Measurements from ENCODE around the gene CNOT6.
A peak's percentile ranks its signal among the peaks of the same experiment; 100 is the strongest.

Gene CNOT6

GRCh38 chr5:180603076-180603594 is 109.0 kb downstream of the CNOT6 start:
- DNase-seq, result no peak

GRCh38 chr5:180604271-180604670 is 110.1 kb downstream of the CNOT6 start:
- DNase-seq, result no peak

DNA sequence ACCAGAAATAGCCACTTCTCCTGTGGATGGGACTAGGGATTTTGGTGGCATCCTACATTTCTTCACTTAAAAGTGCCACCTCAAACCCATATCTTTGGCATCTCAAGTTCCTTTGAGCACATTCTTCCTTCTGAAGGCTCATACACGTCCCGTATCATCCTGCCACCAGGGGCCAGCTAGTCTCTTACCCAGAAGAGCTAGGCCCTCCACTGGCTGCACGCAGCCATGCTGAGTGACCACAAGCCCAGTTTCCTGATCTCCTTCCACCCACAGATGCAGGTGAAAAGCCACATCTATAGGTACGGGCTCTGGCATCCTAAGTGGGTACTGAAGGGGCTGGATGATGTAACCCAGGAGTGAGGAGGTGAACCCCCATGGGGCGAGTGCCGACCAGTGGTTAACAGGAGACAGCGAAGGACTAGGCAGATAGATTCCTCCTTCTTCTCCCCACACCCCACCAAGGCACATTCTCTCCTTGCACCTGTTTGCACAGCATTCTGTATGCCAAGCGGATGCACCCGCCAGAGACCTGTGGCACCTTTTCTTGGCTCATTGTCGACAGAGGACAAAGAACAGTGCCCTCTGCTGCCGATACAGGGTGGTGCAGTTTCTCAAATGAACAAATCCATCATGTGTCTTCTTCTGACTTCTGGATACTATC is 111.5 kb downstream of the CNOT6 start:
- peak; percentile 63 for DNase-seq

DNA sequence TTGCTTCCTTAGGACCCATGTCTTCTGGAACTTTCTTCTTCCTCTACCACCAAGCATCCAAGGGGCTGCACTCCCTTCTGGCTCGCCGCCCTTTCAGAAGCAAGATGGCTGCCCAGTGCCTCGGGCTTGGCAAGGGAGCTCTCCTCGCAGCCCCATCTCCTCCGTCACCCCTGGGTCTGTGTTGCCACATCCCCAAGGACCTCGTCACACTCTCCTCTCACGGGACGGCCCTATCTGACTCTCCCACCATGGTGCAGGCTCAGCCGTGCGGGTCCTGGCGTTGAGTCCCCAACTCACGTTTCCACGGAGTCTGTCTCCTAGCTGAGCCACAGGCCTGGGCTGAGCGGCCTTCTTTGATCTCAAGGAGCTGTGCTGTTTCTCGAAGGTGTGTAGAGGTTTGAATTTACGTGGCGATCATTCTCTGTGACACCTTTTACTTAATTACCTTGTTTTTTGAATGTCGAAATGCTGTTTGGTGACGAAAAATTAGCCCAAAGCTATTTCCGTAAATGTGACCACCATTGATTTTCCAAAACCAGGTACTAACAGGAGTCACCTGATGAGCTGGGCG is 112.1 kb downstream of the CNOT6 start:
- no peak for DNase-seq

DNA sequence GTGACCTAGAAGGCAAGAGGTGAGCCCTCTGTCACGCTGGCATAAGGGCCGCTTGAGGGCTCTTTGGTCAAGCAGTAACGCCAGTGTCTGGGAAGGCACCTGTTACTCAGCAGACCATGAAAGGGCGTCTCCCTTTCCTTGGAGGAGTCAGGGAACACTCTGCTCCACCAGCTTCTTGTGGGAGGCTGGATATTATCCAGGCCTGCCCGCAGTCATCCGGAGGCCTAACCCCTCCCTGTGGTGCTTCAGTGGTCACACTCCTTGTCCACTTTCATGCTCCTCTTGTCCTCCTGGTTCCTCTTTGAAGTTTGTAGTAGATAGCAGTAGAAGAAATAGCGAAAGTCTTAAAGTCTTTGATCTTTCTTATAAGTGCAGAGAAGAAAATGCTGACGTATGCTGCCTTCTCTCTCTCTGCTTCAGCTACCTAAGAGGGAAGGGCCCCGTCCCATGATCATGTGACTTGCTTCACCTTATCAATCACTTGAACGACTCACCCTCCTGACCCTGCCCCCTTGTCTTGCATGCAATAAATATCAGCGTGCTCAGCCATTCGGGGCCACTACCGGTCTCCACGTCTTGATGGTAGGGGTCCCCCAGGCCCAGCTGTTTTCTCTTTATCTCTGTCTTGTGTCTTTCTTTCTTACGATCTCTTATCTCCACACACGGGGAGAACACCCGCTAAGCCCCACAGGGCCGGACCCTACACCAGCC is 113.8 kb downstream of the CNOT6 start:
- DNase-seq, result no peak

- no peak for DNase-seq
These were observed 114.6 kb downstream of the CNOT6 start for GRCh38 chr5:180608572-180609310.

DNA sequence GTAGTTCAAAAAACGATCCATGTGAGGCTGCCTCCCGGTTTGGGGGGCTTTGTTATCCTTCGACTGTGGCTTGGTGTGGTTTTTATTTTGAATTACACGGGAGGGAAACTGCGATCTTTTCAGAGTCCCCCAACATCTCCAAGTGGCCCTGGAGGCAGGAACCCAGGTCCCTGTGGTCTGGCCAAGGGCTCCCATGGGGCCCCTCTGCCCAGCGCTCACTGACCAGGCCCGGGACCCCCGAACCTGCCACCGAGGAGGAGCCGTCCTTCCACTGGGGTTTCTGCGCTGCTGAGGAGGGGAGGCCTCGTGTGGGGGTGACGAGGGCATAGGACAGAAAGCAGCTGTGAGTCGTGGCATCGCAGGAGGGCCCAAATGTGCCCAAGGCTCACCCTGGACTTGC is 115.2 kb downstream of the CNOT6 start:
- no peak for DNase-seq

DNA sequence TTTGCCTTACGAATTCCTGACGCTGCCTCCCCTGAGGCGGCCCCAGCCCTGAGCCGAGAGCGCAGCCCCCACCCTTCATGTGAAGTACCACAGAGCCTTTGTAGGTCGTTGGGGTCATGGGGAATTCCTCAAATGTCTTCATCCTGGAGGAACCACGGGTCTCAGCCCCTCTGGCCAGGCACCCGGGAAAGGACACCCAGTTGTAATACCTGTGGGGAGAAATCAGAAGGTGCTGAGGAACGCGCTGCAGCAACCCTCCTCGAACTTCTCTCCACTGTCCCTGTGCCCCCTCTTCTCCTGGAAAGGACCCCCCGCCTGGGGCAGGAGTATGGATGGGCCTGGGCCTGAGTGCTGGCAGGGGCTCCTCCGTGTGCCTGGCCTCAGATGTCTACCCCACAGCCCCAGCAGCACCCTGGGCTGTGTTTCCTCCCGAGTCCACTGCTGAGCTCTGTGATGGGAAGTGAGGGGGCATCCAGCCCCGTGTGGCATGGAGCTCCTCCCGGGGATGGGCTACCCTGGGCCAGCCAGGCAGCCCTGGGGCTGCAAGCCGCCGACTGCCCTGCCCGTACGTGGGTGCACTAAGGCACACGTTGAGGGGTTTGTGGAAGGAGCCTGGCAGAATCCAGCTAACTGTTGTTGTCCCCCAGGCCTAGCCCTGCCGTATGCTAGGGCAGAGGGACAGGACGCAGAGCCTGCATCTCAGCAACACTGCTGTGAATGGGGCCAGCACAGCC is 115.8 kb downstream of the CNOT6 start:
- DNase-seq, result no peak

GRCh38 chr5:180611140-180611850 is 117.1 kb downstream of the CNOT6 start:
- no peak for DNase-seq

- DNase-seq, result no peak
These were observed 118.5 kb downstream of the CNOT6 start for GRCh38 chr5:180612683-180613082.

DNA sequence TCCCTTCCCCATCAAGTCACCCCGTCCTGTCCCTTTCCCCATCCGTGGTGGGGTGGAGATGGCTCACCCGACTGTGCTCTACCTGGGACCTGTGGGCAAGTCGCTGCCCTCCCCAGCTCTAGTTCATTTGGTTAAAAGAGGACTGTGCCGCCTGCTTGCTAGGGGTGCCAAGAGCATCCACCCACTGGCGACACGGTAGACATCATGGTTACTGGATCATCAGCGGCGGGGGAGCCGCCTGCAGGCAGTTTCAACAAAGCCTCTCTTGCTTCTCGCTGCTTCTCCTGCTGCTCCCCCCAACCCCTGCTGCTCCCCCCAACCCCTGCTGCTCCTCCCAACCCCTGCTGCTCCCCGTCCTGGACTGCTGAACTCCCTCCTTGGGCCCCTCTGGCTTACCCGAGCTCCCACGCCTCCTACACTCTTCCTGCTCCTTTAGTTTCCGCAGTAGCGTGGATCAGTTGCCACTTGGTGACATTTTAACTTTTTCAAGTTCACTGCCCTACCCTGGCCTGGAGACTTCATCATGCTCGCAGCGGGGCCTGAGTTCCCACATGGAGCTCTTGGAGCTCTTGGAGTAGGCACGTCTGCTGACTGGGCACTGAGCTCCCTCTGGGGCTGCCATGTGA is 119.1 kb downstream of the CNOT6 start:
- DNase-seq, result no peak

GRCh38 chr5:180613814-180614188 is 119.6 kb downstream of the CNOT6 start:
- no peak for DNase-seq

DNA sequence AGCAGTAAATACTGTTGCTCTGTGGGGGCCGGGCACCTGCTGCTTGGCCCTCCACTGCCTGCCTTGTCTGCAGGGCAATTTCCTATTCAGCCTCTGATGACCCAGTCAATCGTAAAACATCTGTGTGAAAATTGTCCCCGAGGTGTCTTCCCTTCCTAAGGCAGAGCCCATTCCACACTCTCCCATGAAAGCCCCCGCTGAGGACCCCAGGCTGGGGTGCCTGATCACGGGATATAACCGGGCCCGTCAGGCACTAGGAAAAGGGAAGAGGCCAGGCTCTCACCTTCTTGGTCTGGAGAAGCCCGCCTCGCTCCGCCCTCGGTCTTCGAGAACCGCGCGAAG is 124.3 kb downstream of the CNOT6 start:
- no peak for DNase-seq

- DNase-seq, result no peak
These were observed 124.8 kb downstream of the CNOT6 start for GRCh38 chr5:180618829-180619562.

DNA sequence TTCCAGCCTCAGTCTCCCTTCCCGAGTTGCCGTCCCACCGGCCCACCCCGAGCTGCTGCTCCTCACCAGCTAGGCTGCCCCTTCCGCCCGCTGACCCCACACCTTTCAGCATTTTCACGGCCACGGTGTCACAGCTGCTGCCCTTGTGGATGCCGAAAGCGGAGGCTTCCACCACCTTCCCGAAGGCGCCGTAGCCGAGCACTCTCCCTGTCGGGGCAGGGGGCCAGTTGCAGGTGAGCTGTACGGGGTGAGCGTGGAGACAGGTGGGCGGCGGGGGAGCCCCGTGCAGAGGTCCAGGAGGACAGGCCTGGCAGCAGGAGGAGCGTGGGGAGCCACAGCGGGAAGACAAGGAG is 125.4 kb downstream of the CNOT6 start:
- no peak for DNase-seq

DNA sequence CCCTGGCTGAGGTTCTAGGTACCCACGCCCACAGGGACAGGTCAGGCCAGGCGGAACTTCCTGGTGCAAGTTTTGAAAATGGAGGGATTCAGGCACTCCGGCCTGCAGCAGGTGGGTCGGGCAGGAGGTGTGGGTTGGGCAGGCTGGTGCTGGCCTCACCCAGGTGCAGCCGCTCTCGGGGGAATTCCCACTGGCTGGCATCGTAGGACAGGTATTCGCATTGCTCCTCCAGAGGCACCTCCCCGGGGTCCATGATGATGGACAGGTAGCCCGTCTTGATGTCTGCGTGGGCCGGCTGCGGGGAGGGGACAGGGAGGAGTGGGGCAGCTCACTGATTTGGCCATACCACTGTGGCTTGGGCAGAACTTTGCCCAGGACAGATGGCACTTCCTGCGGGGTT is 125.8 kb downstream of the CNOT6 start:
- DNase-seq, result no peak

GRCh38 chr5:180621311-180621710 is 127.1 kb downstream of the CNOT6 start:
- no peak for DNase-seq

DNA sequence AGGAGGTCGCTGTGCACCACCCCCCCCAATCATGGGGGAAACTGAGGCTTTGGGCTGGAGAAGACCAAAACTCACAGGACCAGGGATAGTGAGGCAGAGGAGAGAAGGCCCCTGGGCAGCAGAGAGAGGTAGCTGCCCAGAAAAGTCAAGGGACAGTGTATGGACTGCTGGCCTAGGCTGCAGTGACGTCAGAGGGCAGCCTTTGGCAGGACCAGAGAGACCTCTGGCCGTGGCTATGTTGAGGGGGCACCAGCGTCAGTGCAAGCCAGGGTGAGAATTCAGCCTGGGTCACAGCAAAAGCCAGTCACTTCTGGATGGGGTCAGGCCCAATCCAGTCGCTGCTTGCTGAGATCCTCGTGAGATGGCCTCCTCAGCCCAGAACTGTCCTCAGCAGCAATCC is 128.7 kb downstream of the CNOT6 start:
- no peak for DNase-seq

DNA sequence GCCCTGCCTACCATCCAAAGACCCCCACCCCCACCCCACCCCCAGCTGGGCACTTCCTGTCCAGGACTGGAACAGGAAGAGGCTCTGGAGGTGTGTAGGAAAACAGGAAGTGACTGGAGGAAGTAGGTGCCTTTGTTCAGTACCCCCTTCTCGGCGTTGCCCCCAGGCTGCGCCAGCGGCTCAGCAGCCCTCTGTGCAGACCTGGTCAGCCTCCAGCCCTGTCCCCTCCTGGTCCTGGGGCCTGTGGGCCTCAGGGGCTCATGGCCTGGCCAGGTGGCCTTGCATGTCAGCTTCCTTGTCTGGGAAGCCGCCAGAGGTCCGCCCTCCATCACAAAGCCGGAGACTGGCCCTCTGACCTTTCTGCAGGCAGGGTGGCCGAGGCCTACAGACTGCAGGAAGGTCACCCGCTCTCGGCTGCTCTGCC is 129.2 kb downstream of the CNOT6 start:
- no peak for DNase-seq

DNA sequence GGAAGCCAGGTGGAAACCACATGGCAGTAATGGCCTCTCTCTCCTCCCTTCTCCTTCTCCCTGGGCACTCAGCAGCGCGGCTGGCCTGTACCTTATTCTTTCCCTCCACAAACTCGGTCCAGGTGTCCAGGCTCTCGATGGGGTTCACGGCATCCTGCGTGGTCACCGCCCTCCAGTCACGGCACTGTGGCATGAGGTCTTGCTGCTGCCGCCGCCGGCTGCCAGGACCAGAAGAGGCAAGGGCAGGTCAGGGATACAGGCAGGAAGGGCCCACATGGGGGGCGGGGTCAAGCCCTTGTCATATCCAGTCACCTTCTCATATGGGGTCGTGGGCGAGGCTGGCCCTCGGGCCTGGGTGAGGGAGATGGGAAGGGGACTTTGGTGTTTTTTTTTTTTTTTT is 129.7 kb downstream of the CNOT6 start:
- DNase-seq, result no peak

GRCh38 chr5:180624587-180624986 is 130.4 kb downstream of the CNOT6 start:
- no peak for DNase-seq
